ENCODE data around the gene RCC1.
"Not testable (repeated sequence)": the region's sequence is repeated elsewhere in the genome, so short reads cannot be mapped to it uniquely, and the experiment has no call there.

GRCh38 chr1:28520796-28521195 is 15.0 kb downstream of the RCC1 start:
- TF ChIP-seq CTCF (IDR thresholded peaks at IDR 0.05); SIN3A (IDR thresholded peaks at IDR 0.05; ENCODE audit: borderline replicate concordance, insufficient read depth, low read depth, low read length): not testable (repeated sequence)

Measured in Panc1 (cell line).